HG03342 (cell line): ENCODE measurements around the gene PIK3CB.
A peak's percentile ranks its signal among the peaks of the same experiment; 100 is the strongest.

Source experiments
- ATAC-seq: cut with Tn5 transposase; IDR thresholded peaks from one replicate; pipeline ENCODE4 v1.9.1; 2021; ENCODE audit warnings: mild to moderate bottlenecking, moderate library complexity; ENCODE audit not compliant: unreplicated experiment

Gene PIK3CB

GRCh38 chr3:138768125-138768524 is 66.6 kb downstream of the PIK3CB start:
- ATAC-seq = no peak

GRCh38 chr3:138767498-138768104 is 67.1 kb downstream of the PIK3CB start:
- ATAC-seq = no peak

GRCh38 chr3:138761002-138761401 is 73.7 kb downstream of the PIK3CB start:
- no peak for ATAC-seq

- ATAC-seq = no peak
Measured at GRCh38 chr3:138748190-138748589, 86.5 kb downstream of the PIK3CB start.

- ATAC-seq = no peak
Measured at GRCh38 chr3:138747225-138747624, 87.5 kb downstream of the PIK3CB start.

- no peak for ATAC-seq
Measured at GRCh38 chr3:138740072-138740471, 94.7 kb downstream of the PIK3CB start.

GRCh38 chr3:138732456-138732855 is 102.3 kb downstream of the PIK3CB start:
- no peak for ATAC-seq

GRCh38 chr3:138726946-138727730 is 107.6 kb downstream of the PIK3CB start:
- no peak for ATAC-seq

- ATAC-seq = peak; percentile 56
Measured at GRCh38 chr3:138726042-138726441, 108.7 kb downstream of the PIK3CB start.

GRCh38 chr3:138725116-138725515 is 109.6 kb downstream of the PIK3CB start:
- no peak for ATAC-seq

GRCh38 chr3:138724443-138724842 is 110.3 kb downstream of the PIK3CB start:
- no peak for ATAC-seq

GRCh38 chr3:138718849-138719248 is 115.9 kb downstream of the PIK3CB start:
- ATAC-seq = no peak

GRCh38 chr3:138717348-138717747 is 117.4 kb downstream of the PIK3CB start:
- ATAC-seq = no peak

- no peak for ATAC-seq
Measured at GRCh38 chr3:138712086-138712485, 122.6 kb downstream of the PIK3CB start.

- no peak for ATAC-seq
Measured at GRCh38 chr3:138705675-138706074, 129.1 kb downstream of the PIK3CB start.

GRCh38 chr3:138696666-138697370 is 137.9 kb downstream of the PIK3CB start:
- ATAC-seq = no peak

GRCh38 chr3:138694287-138695007 is 140.3 kb downstream of the PIK3CB start:
- no peak for ATAC-seq

- no peak for ATAC-seq
Measured at GRCh38 chr3:138692152-138692551, 142.6 kb downstream of the PIK3CB start.

- ATAC-seq = no peak
Measured at GRCh38 chr3:138691351-138691750, 143.4 kb downstream of the PIK3CB start.

GRCh38 chr3:138690036-138690435 is 144.7 kb downstream of the PIK3CB start:
- ATAC-seq = no peak

GRCh38 chr3:138688871-138689299 is 145.8 kb downstream of the PIK3CB start:
- ATAC-seq = no peak
